Hepatic stellate cell (primary cell): Measurements from ENCODE around the gene KIF26B.
"Not testable (repeated sequence)": the region's sequence is repeated elsewhere in the genome, so short reads cannot be mapped to it uniquely, and the experiment has no call there.

ENCODE experiments used
- DNase-seq: peaks from one replicate; pipeline ENCODE4 v3.0.0; 2011; ENCODE audit warnings: low spot score

Gene KIF26B

GRCh38 chr1:245356891-245357585 lies 202.3 kb downstream of the KIF26B start:
- DNase-seq = no peak

- not testable (repeated sequence) for DNase-seq
These were observed 204.4 kb downstream of the KIF26B start for GRCh38 chr1:245359101-245359680.

GRCh38 chr1:245361065-245361464 lies 206.3 kb downstream of the KIF26B start:
- no peak for DNase-seq

- DNase-seq = no peak
These were observed 207.2 kb downstream of the KIF26B start for GRCh38 chr1:245361951-245362350.

GRCh38 chr1:245363461-245364200 lies 208.8 kb downstream of the KIF26B start:
- no peak for DNase-seq

GRCh38 chr1:245365095-245366020 lies 210.6 kb downstream of the KIF26B start:
- DNase-seq = no peak

- DNase-seq = no peak
These were observed 212.1 kb downstream of the KIF26B start for GRCh38 chr1:245366886-245367285.

- DNase-seq = no peak
These were observed 215.5 kb downstream of the KIF26B start for GRCh38 chr1:245370175-245370825.

GRCh38 chr1:245370905-245371581 lies 216.3 kb downstream of the KIF26B start:
- DNase-seq = no peak

- no peak for DNase-seq
These were observed 218.3 kb downstream of the KIF26B start for GRCh38 chr1:245373131-245373530.

GRCh38 chr1:245375789-245376460 lies 221.1 kb downstream of the KIF26B start:
- DNase-seq = no peak

GRCh38 chr1:245377854-245378253 lies 223.1 kb downstream of the KIF26B start:
- DNase-seq = no peak

- no peak for DNase-seq
These were observed 223.5 kb downstream of the KIF26B start for GRCh38 chr1:245378311-245378722.

GRCh38 chr1:245378745-245379144 lies 224.0 kb downstream of the KIF26B start:
- DNase-seq = no peak

- peak; percentile 21 for DNase-seq
These were observed 226.2 kb downstream of the KIF26B start for GRCh38 chr1:245380790-245381535.

- DNase-seq = no peak
These were observed 228.2 kb downstream of the KIF26B start for GRCh38 chr1:245382981-245383380.

GRCh38 chr1:245383396-245384330 lies 228.9 kb downstream of the KIF26B start:
- no peak for DNase-seq

- no peak for DNase-seq
These were observed 231.6 kb downstream of the KIF26B start for GRCh38 chr1:245386297-245386971.
